Heart left ventricle (tissue), 16 donors: ENCODE data around the gene PRCC. TPM values are rescaled to one million over a fixed set of nuclear protein-coding genes. Genes with fewer than 3 reads are reported as not detected.
A peak's percentile ranks its signal among the peaks of the same experiment; 100 is the strongest.

Source experiments
- ATAC-seq, 4 donors: fragments of 200-7000 bp; cut with Tn5 transposase; one replicate each; pipeline ENCODE4 v1.9.1; 2020 to 2022; ENCODE audit warnings: moderate library complexity in 4 of 4, mild to moderate bottlenecking in 3 of 4, moderate number of reproducible peaks in 1 of 4
- DNase-seq, 5 donors: peaks; one replicate each; pipeline ENCODE4 v3.0.0-alpha.2; 2020
- H3K27ac ChIP-seq, 12 donors: fragments of 200-600 bp; sonication (generic) in 4 of 12; one replicate each; pipeline versions ENCODE4 v1.5.0 to v1.8.0; 2016 to 2022; ENCODE audit warnings: mild to moderate bottlenecking in 2 of 12
- H3K27me3 ChIP-seq, 9 donors: fragments of 200-600 bp; sonication (generic) in 2 of 9; one replicate each; pipeline versions ENCODE4 v1.5.1 to v1.8.0; 2016 to 2022; ENCODE audit warnings: mild to moderate bottlenecking in 3 of 9
- H3K36me3 ChIP-seq, 9 donors: fragments of 200-600 bp; sonication (generic) in 2 of 9; one replicate each; pipeline versions ENCODE4 v1.5.0 to v1.8.0; 2018 to 2022; ENCODE audit warnings: mild to moderate bottlenecking in 2 of 9
- H3K4me1 ChIP-seq, 12 donors: fragments of 200-600 bp; sonication (generic) in 4 of 12; one replicate each; pipeline versions ENCODE4 v1.5.0 to v1.8.0; 2016 to 2022; ENCODE audit warnings: mild to moderate bottlenecking in 3 of 12
- H3K4me3 ChIP-seq, 12 donors: fragments of 200-600 bp; sonication (generic) in 4 of 12; one replicate each; pipeline versions ENCODE4 v1.5.0 to v1.8.0; 2017 to 2022; ENCODE audit warnings: mild to moderate bottlenecking in 9 of 12, moderate library complexity in 4 of 12
- H3K9me3 ChIP-seq, 12 donors: fragments of 200-600 bp; sonication (generic) in 4 of 12; one replicate each; pipeline versions ENCODE4 v1.5.0 to v1.8.0; 2016 to 2022; ENCODE audit warnings: mild to moderate bottlenecking in 1 of 12
- POLR2A ChIP-seq, 2 donors: fragments of 450-650 bp; IDR thresholded peaks; one replicate each; pipeline ENCODE4 v1.6.1; 2017; ENCODE audit warnings: antibody characterized with exemption in 2 of 2, mild to moderate bottlenecking in 2 of 2, moderate library complexity in 2 of 2
- WGBS, 4 donors: extraction: QIAGEN DNeasy Blood & Tissue Kit in 2 of 4; methylation state at CpG; one replicate each; pipeline versions ENCODE4 v1.1.5 to v1.1.7; 2013 to 2018; 5-methylcytosine and 5-hydroxymethylcytosine counted together
- intact Hi-C, 10 donors: fragments of 100-400 bp; cut with DNase I; formaldehyde crosslinking; loops; one replicate each; pipeline versions ENCODE4 v1.11.1 to v1.14.2; 2022
- polyA plus RNA-seq, 2 donors: library from polyadenylated mRNA; stranded (reverse); fragments of 200-250 nt; gene quantifications; one replicate each; pipeline ENCODE4 v1.2.3, GENCODE V29; 2013
- total RNA-seq, 9 donors: library from RNA; depleted of rRNA in 2 of 9; stranded (reverse); fragments of >200 nt in 2 of 9; fragmentation: NEBNext Ultra II Directional in 3 of 9; extraction: Animal tissue kit (Norgen Biotek cat#: 25700) in 3 of 9; gene quantifications; one replicate each; pipeline versions ENCODE4 v1.1.0 to v1.2.4, GENCODE V29; 2016 to 2023
- TF ChIP-seq, protein P1 (sequence below), 12 donors: fragments of 200-600 bp; sonication (generic) in 4 of 12; IDR thresholded peaks; one replicate each; pipeline versions ENCODE4 v1.5.0 to v1.8.0; 2018 to 2022; ENCODE audit warnings: antibody characterized with exemption in 12 of 12, mild to moderate bottlenecking in 5 of 12
- donor health status: ischemic (EF 13 %, LVEDD 7.1; RV severe dilation, severe dysfunction).
- donor health status: healthy with polysubstance abuse.
- donor health status: DM: no; HTN: yes; CAD: no.
- donor health status: DM: no; HTN: no; CAD: no.
- donor health status: ischemic (EF 25% LVEDD 6.9; RV normal size, moderate dysfunction).
- donor health status: ischemic (EF 25% LVEDD 5.7; RV mildly dilated, moderate dysfunction).
- donor health status: healthy.
- donor health status: DM: yes; HTN: yes; CAD: no.
- donor health status: ischemic (EF 35%, LVEDD 5.7; RV mildly dilated, moderate dysfunction).
- donor health status: nonischemic (EF 11% LVEDD 7.7; RV severe dilation, severe dysfunction).
- donor health status: DM: yes; HTN: yes; CAD: no.
- donor health status: PGD.
- donor health status: ischemic (EF 29% LVEDD 5.4; RV normal size, mild dysfunction).
- donor health status: nonischemic (EF 23%, LVEDD 6.1; RV moderate dilation, normal function).

PRCC gene
- total and polyA plus RNA-seq, 11 donors = 34.6 to 55.5 (median 39.0) TPM

- Histone ChIP-seq H3K4me1 (peaks cover 6 to 46% (median 27%) of the 10 kb centered on the region in 12 donors), H3K36me3 (peaks cover 0 to 9% (median 0%) of the 10 kb centered on the region in 9 donors), H3K9me3 (no peaks in the 10 kb centered on the region), H3K27ac (no peak overlapping the region), H3K27me3 (peaks cover 0 to 8% (median 0%) of the 10 kb centered on the region in 9 donors), H3K4me3 (no peak overlapping the region)
- ATAC-seq = no peak
- peak in 1 of 5 donors; percentile 19 for DNase-seq
- TF ChIP-seq POLR2A (IDR thresholded peaks at IDR 0.05) = no peak
- TF ChIP-seq, protein P1, sequence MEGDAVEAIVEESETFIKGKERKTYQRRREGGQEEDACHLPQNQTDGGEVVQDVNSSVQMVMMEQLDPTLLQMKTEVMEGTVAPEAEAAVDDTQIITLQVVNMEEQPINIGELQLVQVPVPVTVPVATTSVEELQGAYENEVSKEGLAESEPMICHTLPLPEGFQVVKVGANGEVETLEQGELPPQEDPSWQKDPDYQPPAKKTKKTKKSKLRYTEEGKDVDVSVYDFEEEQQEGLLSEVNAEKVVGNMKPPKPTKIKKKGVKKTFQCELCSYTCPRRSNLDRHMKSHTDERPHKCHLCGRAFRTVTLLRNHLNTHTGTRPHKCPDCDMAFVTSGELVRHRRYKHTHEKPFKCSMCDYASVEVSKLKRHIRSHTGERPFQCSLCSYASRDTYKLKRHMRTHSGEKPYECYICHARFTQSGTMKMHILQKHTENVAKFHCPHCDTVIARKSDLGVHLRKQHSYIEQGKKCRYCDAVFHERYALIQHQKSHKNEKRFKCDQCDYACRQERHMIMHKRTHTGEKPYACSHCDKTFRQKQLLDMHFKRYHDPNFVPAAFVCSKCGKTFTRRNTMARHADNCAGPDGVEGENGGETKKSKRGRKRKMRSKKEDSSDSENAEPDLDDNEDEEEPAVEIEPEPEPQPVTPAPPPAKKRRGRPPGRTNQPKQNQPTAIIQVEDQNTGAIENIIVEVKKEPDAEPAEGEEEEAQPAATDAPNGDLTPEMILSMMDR (IDR thresholded peaks at IDR 0.05) = no peak
- 93 to 97% (median 96%) methylated on average over 10 of the region's 10 CpGs for WGBS, 4 donors
- intact Hi-C loops = loop anchor here in 1 of 10 donors (10.0 kb wide), 1 partner anchor 116 kb away; the partner anchor contains the start of gene LRRC71
Measured at GRCh38 chr1:156809281-156809680, 41.9 kb downstream of the PRCC start.

- Histone ChIP-seq H3K36me3 (peaks cover 0 to 9% (median 0%) of the 10 kb centered on the region in 9 donors), H3K27ac (no peak overlapping the region), H3K4me3 (no peak overlapping the region), H3K4me1 (peaks cover 6 to 46% (median 30%) of the 10 kb centered on the region in 12 donors), H3K27me3 (peaks cover 0 to 8% (median 0%) of the 10 kb centered on the region in 9 donors), H3K9me3 (no peaks in the 10 kb centered on the region)
- no peak for DNase-seq
- 84 to 91% (median 88%) methylated on average over 7 of the region's 7 CpGs for WGBS, 4 donors
- ATAC-seq = no peak
- intact Hi-C loops = loop anchor here in 1 of 10 donors (10.0 kb wide), 1 partner anchor 115 kb away; the partner anchor contains the start of gene LRRC71
- TF ChIP-seq POLR2A (IDR thresholded peaks at IDR 0.05) = no peak
- TF ChIP-seq, protein P1 (IDR thresholded peaks at IDR 0.05) = no peak
Measured at GRCh38 chr1:156809711-156810366, 42.5 kb downstream of the PRCC start.

GRCh38 chr1:156811168-156811567, 43.8 kb downstream of the PRCC start:
- WGBS, 4 donors = 69 to 78% (median 75%) methylated on average over 4 of the region's 4 CpGs
- H3K9me3 ChIP-seq = no peaks in the 10 kb centered on the region
- no peak overlapping the region for H3K4me3 ChIP-seq
- no peak for DNase-seq
- peaks cover 5 to 39% (median 24%) of the 10 kb centered on the region in 12 donors for H3K4me1 ChIP-seq
- ATAC-seq = no peak
- H3K27ac ChIP-seq = no peak overlapping the region
- peaks cover 0 to 8% (median 0%) of the 10 kb centered on the region in 9 donors for H3K27me3 ChIP-seq
- intact Hi-C loops = no loop called here
- peaks cover 0 to 9% (median 0%) of the 10 kb centered on the region in 9 donors for H3K36me3 ChIP-seq
- TF ChIP-seq POLR2A (IDR thresholded peaks at IDR 0.05) = no peak
- TF ChIP-seq, protein P1 (IDR thresholded peaks at IDR 0.05) = no peak

GRCh38 chr1:156812293-156812990, 45.1 kb downstream of the PRCC start:
- intact Hi-C loops = no loop called here
- no peak for DNase-seq
- H3K4me1 ChIP-seq = peaks cover 5 to 35% (median 18%) of the 10 kb centered on the region in 12 donors
- H3K9me3 ChIP-seq = no peaks in the 10 kb centered on the region
- TF ChIP-seq POLR2A (IDR thresholded peaks at IDR 0.05) = no peak
- TF ChIP-seq, protein P1 (IDR thresholded peaks at IDR 0.05) = no peak
- peaks cover 0 to 9% (median 0%) of the 10 kb centered on the region in 9 donors for H3K36me3 ChIP-seq
- 96 to 98% (median 97%) methylated on average over 10 of the region's 10 CpGs for WGBS, 4 donors
- ATAC-seq = no peak
- H3K27me3 ChIP-seq = peaks cover 0 to 8% (median 0%) of the 10 kb centered on the region in 9 donors
- no peak overlapping the region for H3K4me3 ChIP-seq
- no peak overlapping the region for H3K27ac ChIP-seq
